GM21717 (cell line): ENCODE measurements around the gene QRFPR.
"Not testable (repeated sequence)": the region's sequence is repeated elsewhere in the genome, so short reads cannot be mapped to it uniquely, and the experiment has no call there.

Experiments used
- ATAC-seq: cut with Tn5 transposase; IDR thresholded peaks from one replicate; pipeline ENCODE4 v1.9.1; 2021; ENCODE audit warnings: mild to moderate bottlenecking, moderate library complexity; ENCODE audit not compliant: unreplicated experiment

The QRFPR gene

DNA sequence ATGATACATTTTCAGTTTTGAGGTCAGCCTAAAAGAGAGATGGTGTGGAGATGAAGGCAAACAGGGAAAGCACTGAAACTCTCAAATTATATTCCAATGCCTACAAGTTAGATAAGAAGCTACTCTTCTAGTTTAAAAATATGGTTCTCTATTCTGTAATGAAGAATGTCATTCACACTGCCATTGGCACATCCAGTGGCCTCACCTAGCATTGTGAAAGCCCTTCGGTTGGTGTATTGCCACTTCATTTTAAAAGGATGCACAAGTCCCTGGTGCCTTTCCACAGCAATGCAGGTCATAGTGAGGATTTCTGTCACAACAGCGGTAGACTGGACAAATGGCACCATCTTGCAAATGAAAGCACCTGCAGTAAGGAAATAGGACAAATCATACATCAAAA is 40.6 kb downstream of the QRFPR start:
- no peak for ATAC-seq

DNA sequence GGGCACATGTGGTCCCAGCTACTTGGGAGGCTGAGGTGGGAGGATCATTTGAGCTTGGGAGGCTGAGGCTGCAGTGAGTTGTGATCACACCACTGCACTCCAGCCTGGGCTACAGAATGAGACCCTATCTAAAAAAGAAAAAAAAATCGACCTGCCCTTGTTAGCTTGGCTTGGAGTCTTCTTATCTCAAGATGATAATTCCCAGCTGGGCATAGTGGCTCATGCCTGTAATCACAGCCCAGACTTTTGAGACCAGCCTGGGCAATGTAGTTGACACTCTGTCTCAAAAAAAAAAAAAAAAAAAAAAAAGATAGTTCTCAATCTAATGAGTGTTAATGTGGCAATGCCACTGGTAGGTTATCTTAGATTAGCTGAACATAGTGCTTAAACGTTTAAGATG is 41.0 kb downstream of the QRFPR start:
- no peak for ATAC-seq

DNA sequence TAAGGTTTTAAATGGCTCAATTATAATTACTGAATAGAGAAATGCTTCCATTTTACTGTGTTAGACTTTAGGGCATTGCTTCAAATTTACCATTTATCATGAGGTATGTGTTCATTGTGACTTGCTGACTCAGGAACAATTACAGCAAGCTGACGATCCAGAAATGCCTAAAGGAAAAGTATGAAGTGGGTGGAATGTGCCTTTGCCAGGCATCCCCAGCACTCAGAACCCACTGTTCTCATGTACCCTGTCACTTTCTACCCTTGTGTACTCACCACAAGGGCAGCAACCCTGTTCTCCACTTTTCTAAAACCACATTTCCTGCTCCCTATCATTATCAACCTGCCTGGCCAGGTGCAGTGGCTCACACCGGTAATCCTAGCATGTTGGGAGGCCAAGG is 41.5 kb downstream of the QRFPR start:
- no peak for ATAC-seq

DNA sequence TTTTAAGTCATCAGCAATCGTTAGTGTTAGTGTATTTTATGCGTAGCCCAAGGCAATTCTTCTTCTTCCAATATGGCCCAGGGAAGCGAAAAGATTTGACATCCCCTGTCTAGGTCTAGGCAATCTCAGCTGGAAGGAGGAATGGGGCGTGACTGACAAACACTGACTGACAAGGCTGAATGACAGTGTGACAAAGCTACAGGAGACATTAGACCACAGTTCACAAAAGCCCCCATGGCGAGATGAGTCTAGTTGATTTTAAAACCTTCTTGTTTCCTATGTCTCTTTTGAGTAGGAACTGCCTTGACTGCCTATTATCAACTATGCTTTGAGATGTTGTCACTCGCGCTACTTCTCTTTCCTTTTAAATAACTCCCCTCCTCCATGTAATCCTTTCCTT is 42.3 kb downstream of the QRFPR start:
- no peak for ATAC-seq

DNA sequence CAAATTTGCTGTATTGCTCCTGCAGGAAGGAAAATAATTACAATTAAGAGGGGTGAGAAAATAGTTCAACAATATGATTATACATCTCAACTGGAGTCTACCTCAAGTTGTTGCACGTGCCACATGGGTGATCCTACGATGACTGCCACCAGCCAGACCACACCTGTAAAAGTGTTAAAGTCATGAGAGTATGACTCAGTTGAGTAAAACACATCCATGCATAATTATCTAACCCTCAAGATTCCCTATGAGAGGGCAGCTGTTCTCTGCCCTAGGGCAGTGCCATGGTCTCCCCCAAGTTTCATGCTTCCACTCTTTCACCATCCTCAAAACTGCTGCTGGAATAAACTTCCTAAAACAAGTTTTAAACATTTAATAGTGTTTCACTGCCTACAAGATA is 44.1 kb downstream of the QRFPR start:
- ATAC-seq = no peak

DNA sequence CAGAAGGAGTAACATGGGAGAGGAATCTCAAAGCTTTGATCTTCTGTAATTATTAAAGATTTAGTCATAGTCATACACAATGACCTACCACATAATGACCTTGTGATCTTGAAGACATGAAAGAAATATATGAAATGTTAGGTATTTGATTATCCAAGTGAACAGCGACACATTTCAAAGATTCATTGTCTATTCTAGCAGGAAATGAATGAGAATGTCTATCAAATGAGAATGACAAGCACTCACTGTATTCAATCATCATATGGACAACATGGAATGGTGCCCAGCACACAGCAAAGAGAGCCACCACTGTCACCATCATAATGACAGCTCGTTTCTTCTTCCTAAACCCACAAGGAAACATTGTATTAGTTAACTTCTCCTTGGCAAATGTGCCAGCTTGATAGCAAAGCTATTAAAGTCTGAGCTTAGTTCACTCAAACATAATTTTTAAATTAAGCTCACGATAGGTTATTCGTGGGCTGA is 50.6 kb downstream of the QRFPR start:
- ATAC-seq = no peak

DNA sequence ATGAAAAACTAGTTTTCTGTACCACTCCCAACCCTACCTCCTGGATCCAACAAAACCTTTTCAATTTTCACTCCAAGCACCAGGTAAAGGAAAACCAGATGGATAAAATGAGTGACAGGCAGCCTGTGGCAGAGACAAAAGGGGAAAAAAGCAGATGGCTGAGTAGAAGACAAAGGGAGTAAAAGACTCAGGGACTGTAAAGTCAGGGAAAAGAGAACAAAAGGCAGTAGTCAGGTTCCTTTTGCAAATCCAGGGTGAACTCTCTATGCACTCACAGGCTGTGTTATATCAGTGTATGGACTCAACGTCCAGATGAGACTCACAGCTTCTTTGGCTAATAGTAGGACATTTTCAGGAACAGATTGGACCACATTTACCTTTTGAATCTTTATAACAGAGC is 54.2 kb downstream of the QRFPR start:
- ATAC-seq = no peak

DNA sequence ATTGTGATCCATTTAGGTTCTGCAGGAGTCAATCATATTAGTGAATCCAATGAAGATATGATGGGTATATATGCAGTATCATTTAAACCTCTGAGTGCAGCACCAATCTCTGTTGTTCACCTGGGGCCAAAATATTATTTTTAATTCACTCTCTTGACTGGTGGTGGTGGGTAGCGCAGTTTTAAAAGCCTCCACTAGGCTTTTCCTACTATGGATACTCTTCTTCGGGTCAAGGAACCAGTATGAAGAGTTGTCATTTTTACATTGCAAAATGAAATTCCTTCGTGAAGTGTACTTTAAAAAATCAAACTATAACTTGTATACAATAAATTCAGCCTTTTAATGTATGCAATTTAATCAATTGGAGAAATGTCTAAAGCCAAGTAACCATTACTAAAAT is 56.5 kb downstream of the QRFPR start:
- no peak for ATAC-seq

DNA sequence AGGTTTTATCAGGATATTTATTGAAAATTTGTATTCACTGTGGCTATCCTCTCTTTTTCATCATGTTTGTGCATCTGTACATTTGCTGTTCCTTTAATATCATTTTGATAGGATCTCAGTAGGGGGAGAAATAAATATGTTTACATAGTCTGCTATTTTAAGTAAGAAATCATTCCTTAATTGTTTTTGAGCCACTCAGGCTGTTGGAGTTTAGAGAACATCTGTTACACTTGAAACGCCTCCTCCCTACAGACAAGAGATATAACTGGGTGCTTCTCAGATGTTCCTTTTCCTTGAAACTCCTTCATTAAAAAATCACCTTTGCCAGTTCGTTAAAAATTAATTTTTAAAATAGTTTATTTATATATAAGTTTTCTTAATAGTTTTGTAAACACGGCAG is 59.4 kb downstream of the QRFPR start:
- no peak for ATAC-seq

DNA sequence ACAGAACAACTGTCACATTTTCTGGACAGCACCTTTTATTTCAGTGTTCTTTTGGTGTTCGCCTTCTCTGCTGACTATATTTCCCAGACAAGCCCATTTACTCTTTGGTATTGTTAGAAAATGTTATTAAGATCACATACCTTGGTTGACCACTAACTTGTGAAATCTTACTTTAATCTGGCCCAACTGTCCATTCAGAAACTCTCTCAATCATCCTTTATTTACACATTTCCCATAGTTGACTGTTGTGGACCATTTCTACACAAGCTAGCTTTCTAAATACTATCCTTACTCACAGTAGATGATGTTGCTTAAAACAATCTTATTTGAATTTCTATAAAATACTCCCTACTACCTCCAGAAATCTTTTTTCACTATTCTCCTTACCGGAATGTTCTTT is 64.7 kb downstream of the QRFPR start:
- ATAC-seq = no peak

DNA sequence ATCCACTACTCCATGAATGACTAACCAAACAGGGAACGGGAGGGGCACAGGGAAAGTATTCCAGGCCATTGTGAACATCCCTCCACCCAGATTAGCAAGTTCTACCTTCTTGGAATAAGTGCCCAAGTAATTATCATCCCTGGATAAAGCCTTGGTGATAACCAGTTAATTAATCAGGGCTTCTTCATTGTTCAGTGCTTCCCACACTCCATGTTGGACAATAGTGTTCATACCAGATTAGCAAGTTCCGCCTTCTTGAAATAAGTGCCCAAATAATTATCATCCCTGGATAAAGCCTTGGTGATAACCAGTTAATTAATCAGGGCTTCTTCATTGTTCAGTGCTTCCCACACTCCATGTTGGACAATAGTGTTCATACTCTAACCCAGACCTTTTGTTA is 67.4 kb downstream of the QRFPR start:
- ATAC-seq = not testable (repeated sequence)

DNA sequence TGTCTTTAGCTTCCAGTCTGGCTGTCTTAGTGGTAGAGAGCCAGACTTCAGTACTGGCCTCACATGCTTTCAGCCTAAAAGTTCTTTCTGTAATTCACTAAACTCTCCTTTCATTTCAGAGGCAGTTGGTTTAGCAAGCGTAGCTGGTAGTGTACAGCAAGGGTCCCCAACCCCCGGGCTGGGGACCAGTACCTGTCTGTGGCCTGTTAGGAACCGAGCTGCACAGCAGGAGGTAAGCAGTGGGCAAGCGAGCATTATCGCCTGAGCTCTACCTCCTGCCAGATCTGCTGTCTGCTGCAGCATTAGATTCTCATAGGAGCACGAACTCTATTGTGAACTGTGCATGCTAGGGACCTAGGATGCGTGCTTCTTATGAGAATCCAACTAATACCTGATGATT is 72.0 kb downstream of the QRFPR start:
- ATAC-seq = no peak

DNA sequence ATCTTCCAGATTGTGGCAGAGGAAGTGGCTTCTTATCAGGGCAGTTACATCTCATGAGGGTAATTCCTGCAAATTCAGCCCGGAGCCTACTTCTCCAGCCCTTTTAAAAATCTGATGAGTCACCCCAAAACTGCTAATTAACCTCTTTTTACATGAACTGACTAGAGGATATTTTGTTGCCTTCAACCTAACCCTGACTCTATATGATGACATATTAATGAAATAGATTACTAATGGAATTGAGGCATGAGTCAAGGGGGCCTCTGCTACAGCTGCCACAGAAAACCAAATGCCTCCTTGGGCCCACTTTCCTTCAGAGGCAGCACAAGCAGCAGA is 72.5 kb downstream of the QRFPR start:
- no peak for ATAC-seq

DNA sequence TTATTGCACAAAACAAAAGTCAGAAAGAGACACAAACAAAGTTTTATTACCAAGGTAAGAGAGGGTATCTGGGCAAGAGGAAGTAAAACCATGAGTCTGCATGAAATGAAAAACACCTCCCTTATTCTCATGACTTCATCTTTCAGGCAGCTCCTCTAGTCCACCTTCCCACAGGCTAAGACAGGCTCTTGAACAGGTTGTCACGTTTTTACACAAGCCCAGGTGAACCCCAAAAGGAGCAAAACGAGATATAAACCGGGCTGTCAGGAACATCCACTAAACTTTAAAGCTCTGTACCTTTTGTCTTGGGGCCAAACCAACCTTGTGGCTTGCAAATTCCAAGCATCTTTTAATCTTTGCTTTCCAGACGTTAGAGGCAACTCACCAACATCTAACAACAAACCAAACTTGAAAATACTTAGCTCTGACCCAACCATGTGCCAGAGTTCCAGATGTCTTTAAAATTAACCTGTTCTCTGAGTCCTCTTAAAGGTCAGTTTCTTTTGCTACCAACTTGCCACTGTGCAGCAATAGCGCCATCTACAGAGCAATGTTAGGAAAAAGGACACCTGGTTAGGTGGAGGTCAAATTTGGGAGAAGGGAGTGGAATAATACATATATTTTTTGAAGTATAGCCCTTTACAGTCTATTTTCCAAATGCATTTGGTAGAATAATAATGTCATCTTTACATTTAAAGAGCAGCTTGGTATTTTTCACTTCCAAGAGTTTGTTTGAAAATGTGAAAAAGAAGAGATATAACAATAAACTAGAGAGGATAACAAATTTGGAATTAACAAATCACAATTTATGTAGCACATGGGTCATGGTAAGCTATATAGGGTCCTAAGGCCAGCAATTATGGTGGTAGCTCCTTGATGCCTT is 73.1 kb downstream of the QRFPR start:
- ATAC-seq = peak; percentile 96

DNA sequence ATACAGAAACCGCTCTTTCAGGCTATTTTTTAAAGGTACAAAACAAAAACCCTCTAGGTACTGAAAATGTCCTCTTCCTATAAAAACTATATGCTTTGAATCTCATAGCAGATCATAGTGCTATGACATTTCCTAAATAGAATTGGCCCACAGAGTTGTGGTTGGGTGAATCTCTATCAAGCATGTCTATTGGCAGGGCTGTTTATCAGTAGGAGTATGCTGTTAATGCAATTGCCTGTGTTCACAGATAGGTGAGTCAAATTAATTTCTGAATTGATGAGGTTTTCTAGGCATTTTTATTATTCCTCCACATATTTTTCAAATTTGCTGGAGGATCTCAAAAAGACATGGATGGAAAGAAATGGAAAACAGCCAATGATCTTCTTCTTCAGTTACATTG is 73.9 kb downstream of the QRFPR start:
- ATAC-seq = no peak

DNA sequence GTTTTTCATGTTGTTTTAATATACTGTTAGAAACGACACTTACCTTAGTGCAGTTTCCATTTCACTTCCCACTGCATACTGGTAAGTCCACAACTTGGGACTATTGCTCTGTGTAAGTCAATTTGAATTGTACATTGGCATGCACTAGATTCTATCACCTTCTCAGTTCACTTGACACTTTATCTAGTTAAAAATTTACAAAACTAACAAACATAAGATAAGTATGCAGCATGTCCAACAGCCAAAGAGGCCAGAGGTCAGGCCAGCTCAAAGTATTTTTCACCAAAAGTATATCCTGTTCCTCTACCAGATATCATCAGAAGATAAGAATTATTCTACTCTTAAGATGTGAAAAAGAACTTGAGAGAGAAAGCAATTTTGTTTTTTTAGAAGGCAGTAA is 75.9 kb downstream of the QRFPR start:
- no peak for ATAC-seq

DNA sequence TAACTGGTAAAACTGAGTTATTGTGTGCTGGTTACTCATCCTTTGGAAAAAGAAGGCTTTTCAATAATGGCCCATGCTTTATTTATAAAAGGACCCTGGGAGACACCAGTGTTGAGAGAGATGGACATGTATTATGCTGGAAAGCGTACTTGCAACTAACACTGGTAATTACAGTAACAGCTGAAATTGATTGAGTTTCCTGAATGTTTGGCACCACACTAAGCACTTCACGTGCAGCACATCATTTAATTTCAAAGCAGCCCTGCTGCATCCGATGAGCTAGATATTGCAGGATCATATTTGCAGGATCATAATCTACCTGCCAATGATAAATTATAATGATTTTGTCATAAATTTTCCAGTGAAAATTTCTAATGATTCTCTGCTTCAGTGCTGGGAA is 81.5 kb downstream of the QRFPR start:
- ATAC-seq = no peak

DNA sequence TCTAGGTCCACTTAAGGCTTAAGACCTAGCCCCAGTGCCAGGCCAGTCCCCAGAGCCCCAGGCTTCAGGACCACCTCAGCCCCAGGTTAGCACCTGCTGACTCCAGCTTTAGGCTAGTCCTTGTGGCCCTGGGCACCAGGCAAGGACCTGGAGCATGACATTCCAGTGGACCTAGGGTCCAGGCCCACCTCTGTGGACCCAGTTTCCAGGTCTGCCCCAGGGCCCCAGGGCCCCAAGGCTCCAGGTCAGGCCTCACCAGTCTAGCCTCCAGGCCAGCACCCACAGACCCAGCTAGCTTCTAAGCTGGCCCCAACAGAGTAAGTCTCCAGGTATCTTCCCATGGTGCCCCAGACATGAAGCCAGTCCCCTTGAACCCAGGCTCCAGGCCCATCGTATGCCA is 97.5 kb downstream of the QRFPR start:
- ATAC-seq = no peak

DNA sequence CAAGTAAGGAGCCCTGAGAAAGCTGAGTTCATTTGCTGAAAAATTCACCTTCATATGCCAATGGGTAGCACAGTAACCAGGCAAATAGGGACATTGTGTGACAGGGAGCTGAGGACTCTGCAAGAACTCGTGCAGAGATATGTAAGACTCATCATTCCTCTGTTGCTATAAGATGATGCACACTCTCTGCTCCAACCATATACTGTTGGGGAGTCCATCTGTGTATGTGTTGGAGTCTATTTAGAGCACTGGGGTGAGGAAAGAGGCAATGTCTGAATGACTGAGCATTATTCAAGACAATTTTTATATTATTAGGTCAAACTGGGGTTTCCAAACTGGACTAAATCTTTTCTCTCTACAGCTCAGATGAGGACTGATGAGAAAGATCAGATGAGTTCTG is 100.4 kb downstream of the QRFPR start:
- no peak for ATAC-seq

DNA sequence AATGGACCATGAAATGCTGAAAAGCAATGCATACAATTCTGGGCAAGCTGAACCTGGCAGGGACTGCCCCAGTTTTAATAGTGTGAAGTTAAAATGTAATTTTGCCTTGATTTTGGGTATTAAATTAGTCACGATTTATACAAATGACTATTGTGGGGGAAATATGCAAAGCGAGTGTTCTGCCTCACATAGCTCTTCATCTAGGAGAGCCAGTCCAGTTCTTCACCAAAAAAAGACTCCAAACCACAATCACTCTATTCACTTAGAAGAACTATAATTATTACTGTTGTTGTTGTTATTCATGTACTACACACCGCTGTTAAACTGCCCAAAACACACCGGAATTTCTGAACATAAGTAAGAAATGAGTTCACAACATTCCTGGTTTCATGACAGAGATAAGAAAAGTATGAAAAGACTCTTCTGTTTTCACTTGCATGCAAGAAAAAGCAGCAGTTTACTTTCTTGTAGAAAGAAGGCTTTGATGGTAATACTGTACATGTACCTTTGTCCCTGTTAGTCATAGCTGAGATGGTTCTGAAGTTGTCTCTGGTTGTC is 101.9 kb downstream of the QRFPR start:
- ATAC-seq = peak; percentile 90
